OCI-LY7 (cell line): Measurements from ENCODE around the gene AOPEP. TPM values are rescaled to one million over a fixed set of nuclear protein-coding genes. Genes with fewer than 3 reads are reported as not detected.

Source experiments
- BruUV-seq: library from RNA; stranded (reverse); fragments of 400-500 nt; replicated peaks from 2 replicates; lab custom pipeline; 2021; lab: Mats Ljungman, UMichigan
- CTCF ChIA-PET: fragments of 300-600 bp; sonication (Branson Sonifier 250); formaldehyde crosslinking; loops from one replicate; lab custom pipeline; 2022; ENCODE audit warnings: antibody characterized with exemption; ENCODE audit not compliant: unreplicated experiment; lab: Charles Lee
- POLR2A ChIA-PET: fragments of 300-600 bp; sonication (Branson Sonifier 250); formaldehyde crosslinking; loops from one replicate; lab custom pipeline; 2022; ENCODE audit warnings: antibody characterized with exemption; lab: Charles Lee
- DNase-seq: peaks from one replicate; pipeline ENCODE4 v3.0.0-alpha.2; 2015; ENCODE audit warnings: low spot score
- H2AFZ ChIP-seq: fragments of 200-600 bp; sonication (generic), shearing (Covaris generic); 2 replicates; pipeline ENCODE4 v1.6.1; 2014; ENCODE audit warnings: mild to moderate bottlenecking, antibody characterized with exemption, low read length, moderate library complexity
- H3K27ac ChIP-seq: fragments of 200-600 bp; sonication (generic); 2 replicates; pipeline ENCODE4 v1.5.1; 2014; ENCODE audit warnings: mixed run types, low read depth, mild to moderate bottlenecking, moderate library complexity, low read length, inconsistent platforms; ENCODE audit not compliant: poor library complexity, severe bottlenecking
- H3K36me3 ChIP-seq: fragments of 200-600 bp; sonication (generic); 2 replicates; pipeline ENCODE4 v1.6.1; 2014; ENCODE audit warnings: mild to moderate bottlenecking, antibody characterized with exemption, low read length, moderate library complexity, mixed read lengths; ENCODE audit not compliant: insufficient read depth
- H3K4me1 ChIP-seq: fragments of 200-600 bp; sonication (generic); 2 replicates; pipeline ENCODE4 v1.5.1; 2014; ENCODE audit warnings: mild to moderate bottlenecking, low read length; ENCODE audit not compliant: insufficient read depth, poor library complexity, severe bottlenecking
- H3K4me2 ChIP-seq: fragments of 200-600 bp; sonication (generic); 2 replicates; pipeline ENCODE4 v1.6.1; 2014; ENCODE audit warnings: mild to moderate bottlenecking, low read length
- H3K4me3 ChIP-seq: fragments of 200-600 bp; sonication (generic); 2 replicates; pipeline ENCODE4 v1.5.1; 2014; ENCODE audit warnings: mild to moderate bottlenecking, low read depth, low read length; ENCODE audit not compliant: poor library complexity, severe bottlenecking
- H3K79me2 ChIP-seq: fragments of 200-600 bp; sonication (generic); 2 replicates; pipeline ENCODE4 v1.6.1; 2016; ENCODE audit warnings: low read depth, mild to moderate bottlenecking, low read length, moderate library complexity, mixed read lengths; ENCODE audit not compliant: insufficient read depth
- H3K9me2 ChIP-seq: fragments of 200-600 bp; sonication (generic); 2 replicates; pipeline ENCODE4 v1.6.1; 2016; ENCODE audit warnings: mild to moderate bottlenecking, low read length, mixed read lengths; ENCODE audit not compliant: insufficient read depth
- H3K9me3 ChIP-seq: fragments of 200-600 bp; sonication (generic); 2 replicates; pipeline ENCODE4 v1.6.1; 2014; ENCODE audit warnings: mild to moderate bottlenecking, mixed run types, low read length, mixed read lengths
- H4K20me1 ChIP-seq: fragments of 200-600 bp; sonication (generic); 2 replicates; pipeline ENCODE4 v1.6.1; 2014; ENCODE audit warnings: mild to moderate bottlenecking, antibody characterized with exemption, low read length, moderate library complexity, mixed read lengths; ENCODE audit not compliant: insufficient read depth
- EZH2phosphoT487 ChIP-seq: fragments of 200-600 bp; sonication (generic); IDR thresholded peaks from 2 replicates; pipeline ENCODE4 v1.6.1; 2018; ENCODE audit warnings: low read depth, borderline replicate concordance, mild to moderate bottlenecking, mixed run types, antibody characterized with exemption, low read length, moderate library complexity, mixed read lengths
- intact Hi-C: fragments of 100-400 bp; cut with micrococcal nuclease; formaldehyde crosslinking; loops from one replicate; pipeline ENCODE4 v1.10.0; 2022; ENCODE audit not compliant: unreplicated experiment
- total RNA-seq, 2 experiments: library from RNA; depleted of rRNA in 1 of 2; stranded (reverse); fragments of >200 nt in 1 of 2; shearing (Covaris generic) in 1 of 2; gene quantifications; 2 replicates each; pipeline ENCODE4 v1.2.3, GENCODE V29; 2014 to 2022
- TF ChIP-seq, protein P1 (sequence below): fragments of 200-600 bp; sonication (generic); conservative IDR thresholded peaks from 2 replicates; pipeline ENCODE4 v1.5.1; 2014; ENCODE audit warnings: mild to moderate bottlenecking, antibody characterized with exemption, low read length, moderate library complexity, mixed read lengths

AOPEP gene
- total RNA-seq, 2 experiments from 2014 or later, result 17.3 to 24.3 TPM

DNA sequence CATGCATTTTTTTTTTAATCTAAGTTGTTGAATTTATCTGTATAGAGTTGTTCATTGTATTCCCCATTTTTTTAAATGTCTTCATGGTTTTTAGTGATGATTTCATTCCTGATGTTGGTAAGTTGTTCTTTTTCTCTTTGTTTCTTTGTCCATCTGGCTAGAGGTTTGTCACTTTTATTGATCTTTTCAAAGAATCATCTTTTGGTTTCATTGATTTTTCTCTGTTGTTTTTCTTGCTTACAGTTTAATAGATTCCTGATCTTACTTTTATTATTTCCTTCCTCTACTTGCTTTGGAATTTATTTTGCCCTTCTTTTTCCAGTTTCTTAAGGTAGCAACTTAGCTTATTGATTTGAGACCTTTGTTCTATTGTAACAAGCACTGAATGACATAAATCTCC lies 114.2 kb downstream of the AOPEP start:
- DNase-seq, result no peak
- intact Hi-C loops, result no loop called here

DNA sequence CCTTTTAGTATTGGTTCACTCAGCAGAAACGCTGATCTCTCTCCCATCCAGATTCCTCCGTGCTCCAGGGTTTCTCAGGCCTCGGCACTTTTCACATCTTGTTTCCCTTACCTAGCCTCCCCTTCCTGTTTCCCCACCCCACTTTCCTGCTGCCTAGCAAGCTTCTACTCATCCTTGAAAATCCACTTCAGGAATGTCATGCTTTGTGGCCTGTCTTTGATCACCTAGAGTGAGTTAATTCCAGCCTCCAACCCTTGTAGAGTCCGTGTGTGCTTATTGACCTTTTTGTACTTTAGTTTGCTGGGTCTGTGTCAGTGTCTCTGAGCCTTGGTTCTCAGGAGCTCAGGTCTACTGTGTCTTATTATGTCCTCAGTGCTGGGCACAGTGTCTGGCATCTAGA lies 116.6 kb downstream of the AOPEP start:
- Histone ChIP-seq H3K4me3 (no peak overlapping the region), H3K9me2 (no peaks in the 10 kb centered on the region), H3K79me2 (no peaks in the 10 kb centered on the region), H3K4me2 (no peak overlapping the region), H2AFZ (no peak overlapping the region), H3K36me3 (no peaks in the 10 kb centered on the region), H3K9me3 (no peaks in the 10 kb centered on the region), H3K4me1 (no peaks in the 10 kb centered on the region), H3K27ac (no peak overlapping the region), H4K20me1 (no peaks in the 10 kb centered on the region)
- intact Hi-C loops, result no loop called here
- TF ChIP-seq, protein P1, sequence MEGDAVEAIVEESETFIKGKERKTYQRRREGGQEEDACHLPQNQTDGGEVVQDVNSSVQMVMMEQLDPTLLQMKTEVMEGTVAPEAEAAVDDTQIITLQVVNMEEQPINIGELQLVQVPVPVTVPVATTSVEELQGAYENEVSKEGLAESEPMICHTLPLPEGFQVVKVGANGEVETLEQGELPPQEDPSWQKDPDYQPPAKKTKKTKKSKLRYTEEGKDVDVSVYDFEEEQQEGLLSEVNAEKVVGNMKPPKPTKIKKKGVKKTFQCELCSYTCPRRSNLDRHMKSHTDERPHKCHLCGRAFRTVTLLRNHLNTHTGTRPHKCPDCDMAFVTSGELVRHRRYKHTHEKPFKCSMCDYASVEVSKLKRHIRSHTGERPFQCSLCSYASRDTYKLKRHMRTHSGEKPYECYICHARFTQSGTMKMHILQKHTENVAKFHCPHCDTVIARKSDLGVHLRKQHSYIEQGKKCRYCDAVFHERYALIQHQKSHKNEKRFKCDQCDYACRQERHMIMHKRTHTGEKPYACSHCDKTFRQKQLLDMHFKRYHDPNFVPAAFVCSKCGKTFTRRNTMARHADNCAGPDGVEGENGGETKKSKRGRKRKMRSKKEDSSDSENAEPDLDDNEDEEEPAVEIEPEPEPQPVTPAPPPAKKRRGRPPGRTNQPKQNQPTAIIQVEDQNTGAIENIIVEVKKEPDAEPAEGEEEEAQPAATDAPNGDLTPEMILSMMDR, result no peak
- no peak for TF ChIP-seq EZH2phosphoT487
- ChIA-PET CTCF (no interaction called here), POLR2A (no interaction called here)
- DNase-seq, result no peak
- no TSS peak for BruUV-seq

More for the DNA sequence above, 114.2 kb downstream of the AOPEP start:
- Histone ChIP-seq H3K36me3 (no peaks in the 10 kb centered on the region), H3K79me2 (no peaks in the 10 kb centered on the region), H2AFZ (no peak overlapping the region), H3K9me3 (0 out of 2 replicates have a peak, but pooled peaks cover 6% of the 10 kb centered on the region), H3K27ac (no peak overlapping the region), H3K4me1 (no peaks in the 10 kb centered on the region), H3K4me3 (no peak overlapping the region), H3K9me2 (no peaks in the 10 kb centered on the region), H3K4me2 (no peak overlapping the region), H4K20me1 (no peaks in the 10 kb centered on the region)
- ChIA-PET POLR2A (interaction anchor here (0.8 kb wide), 1 partner anchor 20 kb away, joined by 5 read pairs; no protein-coding TSS in a partner anchor), CTCF (no interaction called here)
- TF ChIP-seq, protein P1, result no peak
- TF ChIP-seq EZH2phosphoT487, result no peak
- no TSS peak for BruUV-seq

DNA sequence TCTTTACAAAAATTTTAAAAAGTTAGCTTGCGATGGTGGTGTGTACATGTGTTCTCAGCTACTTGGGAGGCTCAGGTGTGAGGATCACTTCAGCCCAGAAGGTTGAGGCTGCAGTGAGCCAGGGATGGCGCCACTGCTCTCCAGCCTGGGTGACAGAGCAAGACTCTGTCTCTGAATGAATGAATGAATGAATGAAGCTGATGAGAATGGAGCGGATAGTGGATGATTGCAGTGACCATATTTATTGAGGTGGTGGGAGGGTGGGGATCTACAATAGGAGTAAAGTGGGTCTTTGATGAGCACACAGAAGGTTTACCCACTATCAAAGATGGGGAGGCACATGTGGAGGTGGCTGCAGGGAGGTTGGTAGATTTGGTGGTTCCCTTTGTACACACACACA lies 120.2 kb downstream of the AOPEP start:
- no peak overlapping the region for H3K4me3 ChIP-seq
- CTCF ChIA-PET, result no interaction called here
- no peak overlapping the region for H3K27ac ChIP-seq
- TF ChIP-seq EZH2phosphoT487, result no peak
- TF ChIP-seq, protein P1, result no peak
- H2AFZ ChIP-seq, result no peak overlapping the region
- H3K9me3 ChIP-seq, result no peaks in the 10 kb centered on the region
- no peaks in the 10 kb centered on the region for H4K20me1 ChIP-seq
- DNase-seq, result no peak
- H3K36me3 ChIP-seq, result no peaks in the 10 kb centered on the region
- H3K79me2 ChIP-seq, result no peaks in the 10 kb centered on the region
- POLR2A ChIA-PET, result interaction anchor here (0.6 to 0.7 kb wide), 2 partner anchors 17 to 70 kb away, joined by 3 read pairs; no protein-coding TSS in a partner anchor
- BruUV-seq, result no TSS peak
- intact Hi-C loops, result no loop called here
- H3K4me1 ChIP-seq, result no peaks in the 10 kb centered on the region
- no peaks in the 10 kb centered on the region for H3K9me2 ChIP-seq
- H3K4me2 ChIP-seq, result no peak overlapping the region
